HG03558 (cell line): ENCODE measurements around the gene CCR5AS.

Source experiments
- ATAC-seq: cut with Tn5 transposase; IDR thresholded peaks from one replicate; pipeline ENCODE4 v1.9.1; 2021; ENCODE audit warnings: moderate number of reproducible peaks; ENCODE audit not compliant: unreplicated experiment; ENCODE audit errors: extremely low read depth

Gene CCR5AS

GRCh38 chr3:46383211-46383950 is 23.5 kb downstream of the CCR5AS start:
- ATAC-seq, result no peak

- no peak for ATAC-seq
These were observed 25.2 kb downstream of the CCR5AS start for GRCh38 chr3:46381625-46382024.

GRCh38 chr3:46380471-46381221 is 26.2 kb downstream of the CCR5AS start:
- no peak for ATAC-seq

- no peak for ATAC-seq
These were observed 28.4 kb downstream of the CCR5AS start for GRCh38 chr3:46378426-46378942.

- no peak for ATAC-seq
These were observed 31.1 kb downstream of the CCR5AS start for GRCh38 chr3:46375814-46376213.

- no peak for ATAC-seq
These were observed 31.6 kb downstream of the CCR5AS start for GRCh38 chr3:46375218-46375617.

GRCh38 chr3:46374755-46375154 is 32.1 kb downstream of the CCR5AS start:
- no peak for ATAC-seq

- no peak for ATAC-seq
These were observed 34.1 kb downstream of the CCR5AS start for GRCh38 chr3:46372492-46373359.

- ATAC-seq, result no peak
These were observed 35.1 kb downstream of the CCR5AS start for GRCh38 chr3:46371519-46372340.

GRCh38 chr3:46370839-46371518 is 35.9 kb downstream of the CCR5AS start, which contains the start of gene CCR5:
Gene CCR5 (plus strand): TSS chr3:46370946. CDS start chr3:46372903, 1,957 bp downstream.
- no peak for ATAC-seq

GRCh38 chr3:46369675-46370132 is 37.2 kb downstream of the CCR5AS start:
- ATAC-seq, result peak; percentile 48

- ATAC-seq, result no peak
These were observed 37.7 kb downstream of the CCR5AS start for GRCh38 chr3:46369151-46369550.

- ATAC-seq, result no peak
These were observed 38.3 kb downstream of the CCR5AS start for GRCh38 chr3:46368569-46368968.

- ATAC-seq, result no peak
These were observed 39.1 kb downstream of the CCR5AS start for GRCh38 chr3:46367811-46368210.

GRCh38 chr3:46365737-46366524 is 40.9 kb downstream of the CCR5AS start:
- ATAC-seq, result no peak

GRCh38 chr3:46365041-46365440 is 41.8 kb downstream of the CCR5AS start:
- no peak for ATAC-seq

GRCh38 chr3:46361408-46362283 is 45.2 kb downstream of the CCR5AS start:
- ATAC-seq, result no peak
